ENCODE results near the gene CASP7.

Gene CASP7

GRCh38 chr10:113691381-113691780 lies 11.7 kb downstream of the CASP7 start:
- Histone ChIP-seq H3K4me3 (ENCODE audit: low read length) (no peak overlapping the region), H3K27me3 (ENCODE audit: control insufficient read depth, insufficient read depth, low read length) (no peaks in the 10 kb centered on the region), H3K4me1 (ENCODE audit: control insufficient read depth, insufficient read depth, low read length) (no peaks in the 10 kb centered on the region), H3K9me3 (ENCODE audit: control insufficient read depth, insufficient read depth, low read length) (no peaks in the 10 kb centered on the region), H3K36me3 (ENCODE audit: control insufficient read depth, insufficient read depth, low read length) (no peaks in the 10 kb centered on the region), H3K27ac (ENCODE audit: low read length) (no peak overlapping the region)
- no peak for DNase-seq (ENCODE audit: low read depth, low spot score)
- no CpG with 5 or more reads among the region's 2 CpGs for WGBS (ENCODE audit: insufficient coverage, insufficient read length)

GRCh38 chr10:113692271-113692670 lies 12.6 kb downstream of the CASP7 start:
- WGBS (ENCODE audit: insufficient coverage, insufficient read length) = no CpG with 5 or more reads among the region's 6 CpGs
- Histone ChIP-seq H3K4me3 (ENCODE audit: low read length) (no peak overlapping the region), H3K27me3 (ENCODE audit: control insufficient read depth, insufficient read depth, low read length) (no peaks in the 10 kb centered on the region)

GRCh38 chr10:113693348-113693747 lies 13.6 kb downstream of the CASP7 start:
- H3K27ac ChIP-seq (ENCODE audit: low read length) = no peak overlapping the region
- H3K4me1 ChIP-seq (ENCODE audit: control insufficient read depth, insufficient read depth, low read length) = no peaks in the 10 kb centered on the region
- H3K4me3 ChIP-seq (ENCODE audit: low read length) = no peak overlapping the region
- H3K36me3 ChIP-seq (ENCODE audit: control insufficient read depth, insufficient read depth, low read length) = no peaks in the 10 kb centered on the region
- no CpG with 5 or more reads among the region's 2 CpGs for WGBS (ENCODE audit: insufficient coverage, insufficient read length)
- H3K9me3 ChIP-seq (ENCODE audit: control insufficient read depth, insufficient read depth, low read length) = no peaks in the 10 kb centered on the region
- DNase-seq (ENCODE audit: low read depth, low spot score) = no peak
- no peaks in the 10 kb centered on the region for H3K27me3 ChIP-seq (ENCODE audit: control insufficient read depth, insufficient read depth, low read length)

More at GRCh38 chr10:113692271-113692670, 12.6 kb downstream of the CASP7 start:
- DNase-seq (ENCODE audit: low read depth, low spot score) = no peak
- Histone ChIP-seq H3K4me1 (ENCODE audit: control insufficient read depth, insufficient read depth, low read length) (no peaks in the 10 kb centered on the region), H3K36me3 (ENCODE audit: control insufficient read depth, insufficient read depth, low read length) (no peaks in the 10 kb centered on the region), H3K27ac (ENCODE audit: low read length) (no peak overlapping the region), H3K9me3 (ENCODE audit: control insufficient read depth, insufficient read depth, low read length) (no peaks in the 10 kb centered on the region)

GRCh38 chr10:113695691-113696090 lies 16.0 kb downstream of the CASP7 start:
- Histone ChIP-seq H3K27me3 (ENCODE audit: control insufficient read depth, insufficient read depth, low read length) (no peaks in the 10 kb centered on the region), H3K4me1 (ENCODE audit: control insufficient read depth, insufficient read depth, low read length) (no peaks in the 10 kb centered on the region), H3K27ac (ENCODE audit: low read length) (no peak overlapping the region), H3K36me3 (ENCODE audit: control insufficient read depth, insufficient read depth, low read length) (no peaks in the 10 kb centered on the region), H3K9me3 (ENCODE audit: control insufficient read depth, insufficient read depth, low read length) (no peaks in the 10 kb centered on the region), H3K4me3 (ENCODE audit: low read length) (no peak overlapping the region)
- no peak for DNase-seq (ENCODE audit: low read depth, low spot score)
- no CpG with 5 or more reads among the region's 1 CpG for WGBS (ENCODE audit: insufficient coverage, insufficient read length)

- Histone ChIP-seq H3K27ac (ENCODE audit: low read length) (no peak overlapping the region), H3K4me1 (ENCODE audit: control insufficient read depth, insufficient read depth, low read length) (no peaks in the 10 kb centered on the region), H3K9me3 (ENCODE audit: control insufficient read depth, insufficient read depth, low read length) (no peaks in the 10 kb centered on the region), H3K4me3 (ENCODE audit: low read length) (no peak overlapping the region), H3K27me3 (ENCODE audit: control insufficient read depth, insufficient read depth, low read length) (no peaks in the 10 kb centered on the region), H3K36me3 (ENCODE audit: control insufficient read depth, insufficient read depth, low read length) (no peaks in the 10 kb centered on the region)
- no CpG with 5 or more reads among the region's 3 CpGs for WGBS (ENCODE audit: insufficient coverage, insufficient read length)
- DNase-seq (ENCODE audit: low read depth, low spot score) = no peak
Measured at GRCh38 chr10:113697595-113697994, 17.9 kb downstream of the CASP7 start.

GRCh38 chr10:113704637-113705343 lies 25.1 kb downstream of the CASP7 start:
- no CpG with 5 or more reads among the region's 6 CpGs for WGBS (ENCODE audit: insufficient coverage, insufficient read length)
- no peak for DNase-seq (ENCODE audit: low read depth, low spot score)
- Histone ChIP-seq H3K27ac (ENCODE audit: low read length) (no peak overlapping the region), H3K4me3 (ENCODE audit: low read length) (no peak overlapping the region), H3K9me3 (ENCODE audit: control insufficient read depth, insufficient read depth, low read length) (no peaks in the 10 kb centered on the region), H3K4me1 (ENCODE audit: control insufficient read depth, insufficient read depth, low read length) (peaks cover 2% of the 10 kb centered on the region; the same call in 1 of the 2 replicates), H3K27me3 (ENCODE audit: control insufficient read depth, insufficient read depth, low read length) (no peaks in the 10 kb centered on the region), H3K36me3 (ENCODE audit: control insufficient read depth, insufficient read depth, low read length) (no peaks in the 10 kb centered on the region)

- no peak overlapping the region for H3K4me3 ChIP-seq (ENCODE audit: low read length)
- no peaks in the 10 kb centered on the region for H3K36me3 ChIP-seq (ENCODE audit: control insufficient read depth, insufficient read depth, low read length)
Measured at GRCh38 chr10:113705344-113705652, 25.6 kb downstream of the CASP7 start.

GRCh38 chr10:113706623-113707022 lies 26.9 kb downstream of the CASP7 start:
- WGBS (ENCODE audit: insufficient coverage, insufficient read length) = no CpG with 5 or more reads among the region's 5 CpGs
- no peak overlapping the region for H3K27ac ChIP-seq (ENCODE audit: low read length)
- H3K4me3 ChIP-seq (ENCODE audit: low read length) = no peak overlapping the region
- H3K4me1 ChIP-seq (ENCODE audit: control insufficient read depth, insufficient read depth, low read length) = peaks cover 2% of the 10 kb centered on the region; the same call in 1 of the 2 replicates
- no peaks in the 10 kb centered on the region for H3K9me3 ChIP-seq (ENCODE audit: control insufficient read depth, insufficient read depth, low read length)
- DNase-seq (ENCODE audit: low read depth, low spot score) = no peak
- H3K36me3 ChIP-seq (ENCODE audit: control insufficient read depth, insufficient read depth, low read length) = no peaks in the 10 kb centered on the region
- H3K27me3 ChIP-seq (ENCODE audit: control insufficient read depth, insufficient read depth, low read length) = no peaks in the 10 kb centered on the region

More at GRCh38 chr10:113705344-113705652, 25.6 kb downstream of the CASP7 start:
- DNase-seq (ENCODE audit: low read depth, low spot score) = no peak
- H3K9me3 ChIP-seq (ENCODE audit: control insufficient read depth, insufficient read depth, low read length) = no peaks in the 10 kb centered on the region
- peaks cover 2% of the 10 kb centered on the region; the same call in 1 of the 2 replicates for H3K4me1 ChIP-seq (ENCODE audit: control insufficient read depth, insufficient read depth, low read length)
- H3K27ac ChIP-seq (ENCODE audit: low read length) = no peak overlapping the region
- H3K27me3 ChIP-seq (ENCODE audit: control insufficient read depth, insufficient read depth, low read length) = no peaks in the 10 kb centered on the region

- no peaks in the 10 kb centered on the region for H3K9me3 ChIP-seq (ENCODE audit: control insufficient read depth, insufficient read depth, low read length)
- no peaks in the 10 kb centered on the region for H3K36me3 ChIP-seq (ENCODE audit: control insufficient read depth, insufficient read depth, low read length)
- H3K27ac ChIP-seq (ENCODE audit: low read length) = no peak overlapping the region
- no CpG with 5 or more reads among the region's 6 CpGs for WGBS (ENCODE audit: insufficient coverage, insufficient read length)
- peaks cover 2% of the 10 kb centered on the region for H3K4me1 ChIP-seq (ENCODE audit: control insufficient read depth, insufficient read depth, low read length)
- no peak for DNase-seq (ENCODE audit: low read depth, low spot score)
- no peak overlapping the region for H3K4me3 ChIP-seq (ENCODE audit: low read length)
- no peaks in the 10 kb centered on the region for H3K27me3 ChIP-seq (ENCODE audit: control insufficient read depth, insufficient read depth, low read length)
Measured at GRCh38 chr10:113708640-113709039, 28.9 kb downstream of the CASP7 start.

- Histone ChIP-seq H3K9me3 (ENCODE audit: control insufficient read depth, insufficient read depth, low read length) (no peaks in the 10 kb centered on the region), H3K4me1 (ENCODE audit: control insufficient read depth, insufficient read depth, low read length) (peaks cover 2% of the 10 kb centered on the region), H3K27me3 (ENCODE audit: control insufficient read depth, insufficient read depth, low read length) (no peaks in the 10 kb centered on the region), H3K36me3 (ENCODE audit: control insufficient read depth, insufficient read depth, low read length) (no peaks in the 10 kb centered on the region), H3K4me3 (ENCODE audit: low read length) (no peak overlapping the region), H3K27ac (ENCODE audit: low read length) (no peak overlapping the region)
- no peak for DNase-seq (ENCODE audit: low read depth, low spot score)
- WGBS (ENCODE audit: insufficient coverage, insufficient read length) = no CpG with 5 or more reads among the region's 8 CpGs
Measured at GRCh38 chr10:113709221-113709838, 29.6 kb downstream of the CASP7 start.

GRCh38 chr10:113711142-113711541 lies 31.4 kb downstream of the CASP7 start:
- Histone ChIP-seq H3K27me3 (ENCODE audit: control insufficient read depth, insufficient read depth, low read length) (no peaks in the 10 kb centered on the region), H3K36me3 (ENCODE audit: control insufficient read depth, insufficient read depth, low read length) (no peaks in the 10 kb centered on the region), H3K27ac (ENCODE audit: low read length) (no peak overlapping the region), H3K4me3 (ENCODE audit: low read length) (no peak overlapping the region), H3K9me3 (ENCODE audit: control insufficient read depth, insufficient read depth, low read length) (no peaks in the 10 kb centered on the region), H3K4me1 (ENCODE audit: control insufficient read depth, insufficient read depth, low read length) (peaks cover 2% of the 10 kb centered on the region; the same call in 1 of the 2 replicates)
- WGBS (ENCODE audit: insufficient coverage, insufficient read length) = no CpG with 5 or more reads among the region's 2 CpGs
- DNase-seq (ENCODE audit: low read depth, low spot score) = no peak
